ENCODE measurements around the gene MCC.

Gene MCC

DNA sequence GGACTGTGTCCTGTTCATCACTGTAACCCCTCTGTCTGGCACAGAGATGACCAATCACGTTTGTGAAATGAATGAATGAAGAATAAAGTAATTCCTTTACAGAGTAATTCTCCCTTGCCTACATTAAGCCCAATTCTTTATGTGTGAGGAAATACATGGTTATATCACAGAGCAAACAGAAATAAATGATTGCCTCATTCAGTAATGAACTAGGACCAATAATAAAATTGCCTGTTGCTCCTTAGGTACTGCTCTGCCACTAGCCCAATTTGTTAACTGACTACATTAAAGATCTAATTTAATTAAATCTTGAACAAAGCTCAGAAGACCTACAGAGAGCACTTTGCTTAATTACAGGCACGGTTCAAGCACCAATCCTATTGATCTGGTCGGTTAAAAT lies 389.9 kb downstream of the MCC start:
- no peak for DNase-seq
- Histone ChIP-seq H2BK12ac (ENCODE audit: low read length) (no peak overlapping the region), H4K12ac (ENCODE audit: low read depth, low read length) (no peak overlapping the region), H4K8ac (ENCODE audit: low read depth, low read length) (no peak overlapping the region), H3K4me1 (ENCODE audit: control insufficient read depth in 1 of 2, insufficient read depth in 2 of 2, low read length in 2 of 2) (peaks cover 10 to 13% of the 10 kb centered on the region in 2 experiments), H2AK5ac (ENCODE audit: low read length) (no peak overlapping the region), H2BK120ac (ENCODE audit: insufficient read depth, low read length, poor library complexity) (no peak overlapping the region), H3K18ac (ENCODE audit: low read length) (no peak overlapping the region), H2BK5ac (ENCODE audit: low read depth, low read length, poor library complexity) (no peak overlapping the region), H3K36me3 (ENCODE audit: control insufficient read depth in 1 of 2, insufficient read depth in 2 of 2, low read length in 2 of 2) (peaks cover 2% of the 10 kb centered on the region in 2 experiments), H4K91ac (ENCODE audit: low read depth, low read length) (no peak overlapping the region), H3K23ac (ENCODE audit: low read length) (no peak overlapping the region), H3K79me1 (ENCODE audit: low read length) (peaks cover 7% of the 10 kb centered on the region), H3K9ac (ENCODE audit: low read length) (no peak overlapping the region), H3K79me2 (ENCODE audit: control insufficient read depth, insufficient read depth, low read length, poor library complexity) (peaks cover 2% of the 10 kb centered on the region), H3K27me3 (ENCODE audit: insufficient read depth, low read length) (no peaks in the 10 kb centered on the region), H3K4me3 (ENCODE audit: low read depth, low read length) (no peak overlapping the region), H3K4ac (ENCODE audit: low read depth, low read length) (no peak overlapping the region), H2AFZ (ENCODE audit: insufficient read depth, low read length, poor library complexity) (no peak overlapping the region), H3K14ac (ENCODE audit: low read length) (no peak overlapping the region), H3K4me2 (ENCODE audit: low read length) (no peak overlapping the region), H3K9me3 (ENCODE audit: insufficient read depth, low read depth, low read length) (no peaks in the 10 kb centered on the region), H3K27ac (ENCODE audit: low read depth, low read length) (no peak overlapping the region)
- no CpG with 5 or more reads among the region's 3 CpGs for WGBS (ENCODE audit: extremely low coverage, insufficient coverage, insufficient read length)

DNA sequence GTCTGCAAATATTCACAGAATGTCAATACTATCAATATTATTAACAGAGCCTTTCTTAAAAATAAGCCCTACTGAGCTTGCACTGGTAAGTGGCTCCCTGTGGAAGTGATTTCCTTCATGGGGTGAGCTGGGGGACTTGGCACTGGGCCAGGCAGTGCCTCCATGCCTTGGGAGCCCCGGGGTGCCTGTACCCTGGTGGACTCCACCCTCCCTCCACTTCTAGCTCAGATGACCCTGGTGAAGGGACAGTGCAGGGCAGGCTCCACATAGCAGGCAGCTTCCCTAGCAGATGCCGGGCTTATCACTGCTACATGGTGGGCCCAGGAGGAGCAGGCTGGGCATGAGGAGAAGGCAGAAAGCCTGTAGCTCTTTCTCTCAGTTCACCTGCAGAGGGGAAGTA lies 392.4 kb downstream of the MCC start:
- H4K8ac ChIP-seq (ENCODE audit: low read depth, low read length): no peak overlapping the region
- no peak overlapping the region for H4K91ac ChIP-seq (ENCODE audit: low read depth, low read length)
- H3K4ac ChIP-seq (ENCODE audit: low read depth, low read length): no peak overlapping the region
- H2BK5ac ChIP-seq (ENCODE audit: low read depth, low read length, poor library complexity): no peak overlapping the region
- no peak overlapping the region for H3K9ac ChIP-seq (ENCODE audit: low read length)
- H3K79me1 ChIP-seq (ENCODE audit: low read length): peaks cover 5% of the 10 kb centered on the region
- H4K12ac ChIP-seq (ENCODE audit: low read depth, low read length): no peak overlapping the region
- H3K36me3 ChIP-seq (ENCODE audit: control insufficient read depth in 1 of 2, insufficient read depth in 2 of 2, low read length in 2 of 2): peaks cover 0 to 2% of the 10 kb centered on the region in 2 experiments
- no peak overlapping the region for H2BK120ac ChIP-seq (ENCODE audit: insufficient read depth, low read length, poor library complexity)
- H3K4me1 ChIP-seq (ENCODE audit: control insufficient read depth in 1 of 2, insufficient read depth in 2 of 2, low read length in 2 of 2): peaks cover 7 to 22% of the 10 kb centered on the region in 2 experiments
- WGBS (ENCODE audit: extremely low coverage, insufficient coverage, insufficient read length): no CpG with 5 or more reads among the region's 2 CpGs
- no peaks in the 10 kb centered on the region for H3K27me3 ChIP-seq (ENCODE audit: insufficient read depth, low read length)
- H2AFZ ChIP-seq (ENCODE audit: insufficient read depth, low read length, poor library complexity): no peak overlapping the region
- DNase-seq: no peak
- H3K14ac ChIP-seq (ENCODE audit: low read length): no peak overlapping the region
- H3K79me2 ChIP-seq (ENCODE audit: control insufficient read depth, insufficient read depth, low read length, poor library complexity): no peaks in the 10 kb centered on the region
- no peak overlapping the region for H3K27ac ChIP-seq (ENCODE audit: low read depth, low read length)
- no peak overlapping the region for H3K4me3 ChIP-seq (ENCODE audit: low read depth, low read length)
- H3K4me2 ChIP-seq (ENCODE audit: low read length): no peak overlapping the region
- peaks cover 2% of the 10 kb centered on the region for H3K9me3 ChIP-seq (ENCODE audit: insufficient read depth, low read depth, low read length)
- H2AK5ac ChIP-seq (ENCODE audit: low read length): peak overlapping the region; percentile 11
- no peak overlapping the region for H3K18ac ChIP-seq (ENCODE audit: low read length)
- no peak overlapping the region for H3K23ac ChIP-seq (ENCODE audit: low read length)
- H2BK12ac ChIP-seq (ENCODE audit: low read length): no peak overlapping the region

DNA sequence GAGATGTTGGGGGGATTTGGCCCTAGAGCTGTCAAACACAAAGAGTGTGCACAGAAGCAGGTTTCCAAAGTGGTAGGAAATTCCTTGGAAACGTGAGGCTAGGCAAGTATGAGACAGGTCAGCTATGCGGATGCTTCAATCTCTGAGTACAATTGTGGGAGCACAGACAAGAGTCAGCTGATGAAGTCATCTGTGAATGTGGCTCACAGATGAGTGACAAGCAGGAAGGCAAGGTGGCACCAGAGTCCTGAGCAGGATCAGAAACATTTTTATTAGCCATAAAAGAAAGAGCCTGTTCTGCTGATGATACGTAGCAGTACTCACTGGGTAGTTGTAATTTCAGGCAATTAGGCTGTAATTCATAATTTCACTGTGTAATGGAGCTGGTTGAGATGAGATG lies 394.7 kb downstream of the MCC start:
- H3K4ac ChIP-seq (ENCODE audit: low read depth, low read length): no peak overlapping the region
- no peak overlapping the region for H4K91ac ChIP-seq (ENCODE audit: low read depth, low read length)
- H4K8ac ChIP-seq (ENCODE audit: low read depth, low read length): no peak overlapping the region
- H3K4me2 ChIP-seq (ENCODE audit: low read length): no peak overlapping the region
- H2AFZ ChIP-seq (ENCODE audit: insufficient read depth, low read length, poor library complexity): no peak overlapping the region
- H2BK12ac ChIP-seq (ENCODE audit: low read length): no peak overlapping the region
- H3K4me1 ChIP-seq (ENCODE audit: control insufficient read depth in 1 of 2, insufficient read depth in 2 of 2, low read length in 2 of 2): peaks cover 7 to 24% of the 10 kb centered on the region in 2 experiments
- H3K36me3 ChIP-seq (ENCODE audit: control insufficient read depth in 1 of 2, insufficient read depth in 2 of 2, low read length in 2 of 2): peaks cover 0 to 2% of the 10 kb centered on the region in 2 experiments
- WGBS (ENCODE audit: extremely low coverage, insufficient coverage, insufficient read length): no CpG with 5 or more reads among the region's 3 CpGs
- H3K14ac ChIP-seq (ENCODE audit: low read length): no peak overlapping the region
- H2BK120ac ChIP-seq (ENCODE audit: insufficient read depth, low read length, poor library complexity): no peak overlapping the region
- no peak overlapping the region for H3K9ac ChIP-seq (ENCODE audit: low read length)
- peaks cover 2% of the 10 kb centered on the region for H3K79me1 ChIP-seq (ENCODE audit: low read length)
- H3K27ac ChIP-seq (ENCODE audit: low read depth, low read length): no peak overlapping the region
- H3K23ac ChIP-seq (ENCODE audit: low read length): no peak overlapping the region
- no peak for DNase-seq
- no peak overlapping the region for H3K4me3 ChIP-seq (ENCODE audit: low read depth, low read length)
- no peak overlapping the region for H3K18ac ChIP-seq (ENCODE audit: low read length)
- no peaks in the 10 kb centered on the region for H3K27me3 ChIP-seq (ENCODE audit: insufficient read depth, low read length)
- no peaks in the 10 kb centered on the region for H3K79me2 ChIP-seq (ENCODE audit: control insufficient read depth, insufficient read depth, low read length, poor library complexity)
- H3K9me3 ChIP-seq (ENCODE audit: insufficient read depth, low read depth, low read length): peaks cover 2% of the 10 kb centered on the region
- no peak overlapping the region for H2BK5ac ChIP-seq (ENCODE audit: low read depth, low read length, poor library complexity)
- H2AK5ac ChIP-seq (ENCODE audit: low read length): no peak overlapping the region
- no peak overlapping the region for H4K12ac ChIP-seq (ENCODE audit: low read depth, low read length)

DNA sequence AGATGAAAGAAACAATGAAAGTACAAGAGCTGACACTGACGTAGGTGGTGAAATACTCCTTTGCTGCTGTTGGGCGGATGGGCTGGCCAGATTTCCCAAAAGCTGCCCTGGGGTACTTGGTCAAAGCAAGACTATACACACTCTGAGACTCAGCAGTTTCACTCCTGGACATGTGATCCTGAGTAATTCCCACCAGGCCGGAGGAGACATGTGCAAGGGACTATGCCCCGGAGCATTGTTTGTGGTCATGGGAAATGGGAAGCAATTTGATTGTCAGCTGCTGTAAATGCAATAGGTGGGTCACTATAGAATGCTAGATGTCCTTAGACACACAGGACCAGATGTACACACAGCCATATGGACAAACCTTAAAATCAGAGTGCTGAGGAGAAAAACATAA lies 395.6 kb downstream of the MCC start:
- H2AFZ ChIP-seq (ENCODE audit: insufficient read depth, low read length, poor library complexity): no peak overlapping the region
- H2BK12ac ChIP-seq (ENCODE audit: low read length): no peak overlapping the region
- H3K9me3 ChIP-seq (ENCODE audit: insufficient read depth, low read depth, low read length): peaks cover 2% of the 10 kb centered on the region
- no peak overlapping the region for H3K9ac ChIP-seq (ENCODE audit: low read length)
- peaks cover 0 to 2% of the 10 kb centered on the region in 2 experiments for H3K36me3 ChIP-seq (ENCODE audit: control insufficient read depth in 1 of 2, insufficient read depth in 2 of 2, low read length in 2 of 2)
- H2AK5ac ChIP-seq (ENCODE audit: low read length): no peak overlapping the region
- WGBS (ENCODE audit: extremely low coverage, insufficient coverage, insufficient read length): no CpG with 5 or more reads among the region's 4 CpGs
- peak in 1 of 2 donors; percentile 36 for DNase-seq
- no peak overlapping the region for H3K14ac ChIP-seq (ENCODE audit: low read length)
- H4K8ac ChIP-seq (ENCODE audit: low read depth, low read length): no peak overlapping the region
- no peak overlapping the region for H2BK5ac ChIP-seq (ENCODE audit: low read depth, low read length, poor library complexity)
- H3K4me2 ChIP-seq (ENCODE audit: low read length): no peak overlapping the region
- H4K91ac ChIP-seq (ENCODE audit: low read depth, low read length): no peak overlapping the region
- H3K4me1 ChIP-seq (ENCODE audit: control insufficient read depth in 1 of 2, insufficient read depth in 2 of 2, low read length in 2 of 2): peaks cover 2 to 19% of the 10 kb centered on the region in 2 experiments
- H3K4ac ChIP-seq (ENCODE audit: low read depth, low read length): no peak overlapping the region
- H3K18ac ChIP-seq (ENCODE audit: low read length): no peak overlapping the region
- no peak overlapping the region for H3K23ac ChIP-seq (ENCODE audit: low read length)
- no peak overlapping the region for H3K4me3 ChIP-seq (ENCODE audit: low read depth, low read length)
- H3K27ac ChIP-seq (ENCODE audit: low read depth, low read length): no peak overlapping the region
- no peak overlapping the region for H2BK120ac ChIP-seq (ENCODE audit: insufficient read depth, low read length, poor library complexity)
- no peak overlapping the region for H4K12ac ChIP-seq (ENCODE audit: low read depth, low read length)
- H3K79me1 ChIP-seq (ENCODE audit: low read length): peaks cover 2% of the 10 kb centered on the region
- no peaks in the 10 kb centered on the region for H3K27me3 ChIP-seq (ENCODE audit: insufficient read depth, low read length)
- no peaks in the 10 kb centered on the region for H3K79me2 ChIP-seq (ENCODE audit: control insufficient read depth, insufficient read depth, low read length, poor library complexity)
